Epithelial cell of proximal tubule (primary cell): ENCODE results near the gene ZNF189. TPM values are rescaled to one million over a fixed set of nuclear protein-coding genes. Genes with fewer than 3 reads are reported as not detected.

Source experiments
- DNase-seq: peaks from one replicate; pipeline ENCODE4 v3.0.0-alpha.2; 2011; ENCODE audit warnings: low read depth
- H3K4me3 ChIP-seq: 2 replicates; pipeline ENCODE4 v1.5.1; 2011; ENCODE audit warnings: low read depth, mild to moderate bottlenecking, low read length
- total RNA-seq: library from RNA; depleted of rRNA; stranded (reverse); fragments of >200 nt; gene quantifications from 2 replicates; pipeline ENCODE4 v1.2.3, GENCODE V29; 2015
- TF ChIP-seq, protein P1 (sequence below): conservative IDR thresholded peaks from 2 replicates; pipeline ENCODE4 v1.5.1; 2012; ENCODE audit warnings: low read depth, mild to moderate bottlenecking, low read length

ZNF189 gene
- total RNA-seq, 1 donor from 2014 or later: 8.2 TPM

DNA sequence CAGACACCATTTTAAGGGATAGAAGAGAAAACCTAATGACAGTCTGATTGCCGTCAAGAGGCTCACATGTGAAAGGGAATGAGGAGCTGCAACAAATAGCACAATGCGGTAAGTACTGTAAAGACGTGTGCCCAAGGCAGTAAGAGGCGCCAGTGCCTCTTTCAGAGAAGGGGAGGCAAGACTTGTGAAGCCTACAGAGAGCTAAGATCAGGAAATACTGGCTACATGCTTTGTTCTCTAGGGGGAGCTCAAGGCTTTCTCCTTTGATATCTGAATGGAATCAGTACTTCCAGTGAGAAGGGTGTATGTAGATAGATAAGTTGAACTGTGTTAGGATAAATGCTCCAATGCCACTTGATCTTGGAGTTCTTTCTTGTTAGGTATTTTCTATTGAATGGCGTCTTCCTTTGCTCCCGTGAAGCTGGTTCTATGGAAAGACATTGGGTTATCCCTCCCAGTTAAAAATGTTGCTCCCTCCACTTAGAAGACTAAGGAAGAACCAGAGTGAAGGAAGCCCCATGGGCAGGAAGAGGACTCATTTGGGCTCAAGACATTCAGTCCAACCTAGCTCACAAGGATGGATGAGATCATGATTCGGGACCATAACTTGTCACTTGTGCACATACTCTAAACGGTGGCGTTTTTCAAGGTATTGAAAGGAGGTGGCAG, 60.4 kb downstream of the ZNF189 start:
- DNase-seq: peak; percentile 57
- H3K4me3 ChIP-seq: no peak overlapping the region
- TF ChIP-seq, protein P1, sequence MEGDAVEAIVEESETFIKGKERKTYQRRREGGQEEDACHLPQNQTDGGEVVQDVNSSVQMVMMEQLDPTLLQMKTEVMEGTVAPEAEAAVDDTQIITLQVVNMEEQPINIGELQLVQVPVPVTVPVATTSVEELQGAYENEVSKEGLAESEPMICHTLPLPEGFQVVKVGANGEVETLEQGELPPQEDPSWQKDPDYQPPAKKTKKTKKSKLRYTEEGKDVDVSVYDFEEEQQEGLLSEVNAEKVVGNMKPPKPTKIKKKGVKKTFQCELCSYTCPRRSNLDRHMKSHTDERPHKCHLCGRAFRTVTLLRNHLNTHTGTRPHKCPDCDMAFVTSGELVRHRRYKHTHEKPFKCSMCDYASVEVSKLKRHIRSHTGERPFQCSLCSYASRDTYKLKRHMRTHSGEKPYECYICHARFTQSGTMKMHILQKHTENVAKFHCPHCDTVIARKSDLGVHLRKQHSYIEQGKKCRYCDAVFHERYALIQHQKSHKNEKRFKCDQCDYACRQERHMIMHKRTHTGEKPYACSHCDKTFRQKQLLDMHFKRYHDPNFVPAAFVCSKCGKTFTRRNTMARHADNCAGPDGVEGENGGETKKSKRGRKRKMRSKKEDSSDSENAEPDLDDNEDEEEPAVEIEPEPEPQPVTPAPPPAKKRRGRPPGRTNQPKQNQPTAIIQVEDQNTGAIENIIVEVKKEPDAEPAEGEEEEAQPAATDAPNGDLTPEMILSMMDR: peak; percentile 90

Other genes with a start within 250 kb of the ZNF189 start
- 0.07 TPM in 1 of 2 replicates, not detected in the other for gene BAAT, start 13.8 kb upstream of the ZNF189 start, total RNA-seq
- 10.2 and 15.5 TPM in 2 replicates for gene MRPL50, start 233 bp upstream of the ZNF189 start, total RNA-seq
- gene ALDOB, start 36.9 kb downstream of the ZNF189 start, total RNA-seq: not detected in 2 replicates
- gene RNF20, start 135.0 kb downstream of the ZNF189 start, total RNA-seq: 17.3 and 23.1 TPM in 2 replicates
- not detected in 2 replicates for gene PPP3R2, start 196.1 kb downstream of the ZNF189 start, total RNA-seq